ENCODE measurements around the gene TOX2.

Gene TOX2

GRCh38 chr20:43938932-43939761, 24.5 kb downstream of the TOX2 start:
- peak; percentile 93 for DNase-seq (ENCODE audit: low spot score)

GRCh38 chr20:43939762-43940121, 25.1 kb downstream of the TOX2 start:
- peak; percentile 45 for DNase-seq (ENCODE audit: low spot score)

GRCh38 chr20:43940518-43941225, 26.0 kb downstream of the TOX2 start:
- DNase-seq (ENCODE audit: low spot score) = no peak

GRCh38 chr20:43941476-43942200, 27.0 kb downstream of the TOX2 start:
- DNase-seq (ENCODE audit: low spot score) = no peak

GRCh38 chr20:43942201-43942590, 27.5 kb downstream of the TOX2 start:
- DNase-seq (ENCODE audit: low spot score) = no peak

GRCh38 chr20:43942667-43943285, 28.1 kb downstream of the TOX2 start:
- peak; percentile 74 for DNase-seq (ENCODE audit: low spot score)

GRCh38 chr20:43943725-43944124, 29.1 kb downstream of the TOX2 start:
- no peak for DNase-seq (ENCODE audit: low spot score)

- DNase-seq (ENCODE audit: low spot score) = no peak
These were observed 30.1 kb downstream of the TOX2 start for GRCh38 chr20:43944653-43945235.

GRCh38 chr20:43945391-43946205, 30.9 kb downstream of the TOX2 start:
- DNase-seq (ENCODE audit: low spot score) = no peak

- no peak for DNase-seq (ENCODE audit: low spot score)
These were observed 31.5 kb downstream of the TOX2 start for GRCh38 chr20:43946206-43946491.

GRCh38 chr20:43946659-43947315, 32.1 kb downstream of the TOX2 start:
- DNase-seq (ENCODE audit: low spot score) = no peak

- DNase-seq (ENCODE audit: low spot score) = peak; percentile 64
These were observed 32.7 kb downstream of the TOX2 start for GRCh38 chr20:43947316-43947710.

GRCh38 chr20:43948455-43948854, 33.8 kb downstream of the TOX2 start:
- DNase-seq (ENCODE audit: low spot score) = no peak

GRCh38 chr20:43949248-43949647, 34.6 kb downstream of the TOX2 start:
- no peak for DNase-seq (ENCODE audit: low spot score)

GRCh38 chr20:43949741-43950618, 35.3 kb downstream of the TOX2 start:
- no peak for DNase-seq (ENCODE audit: low spot score)

- DNase-seq (ENCODE audit: low spot score) = no peak
These were observed 39.4 kb downstream of the TOX2 start for GRCh38 chr20:43953919-43954592.

GRCh38 chr20:43954704-43955061, 40.0 kb downstream of the TOX2 start:
- no peak for DNase-seq (ENCODE audit: low spot score)

- peak; percentile 90 for DNase-seq (ENCODE audit: low spot score)
These were observed 40.6 kb downstream of the TOX2 start for GRCh38 chr20:43955062-43955749.

GRCh38 chr20:43955750-43956191, 41.1 kb downstream of the TOX2 start:
- DNase-seq (ENCODE audit: low spot score) = no peak
